ENCODE results near the gene NT5DC4.

The NT5DC4 gene

GRCh38 chr2:112784199-112785189 is 63.7 kb downstream of the NT5DC4 start, which contains the start of gene IL1A:
Gene IL1A, minus strand, starts transcription at chr2:112784493. Its CDS starts 723 bp downstream, at chr2:112783770.
- peak within 1 kb of the TSS in 2 of 7 experiments; percentile 40 to 44 for H3K4me3 ChIP-seq (ENCODE audit: control insufficient read depth in 1 of 7, extremely low read depth in 1 of 7, insufficient read depth in 4 of 7, low read depth in 2 of 7, low read length in 6 of 7)
- WGBS (ENCODE audit: insufficient coverage) = 36% methylated on average over 7 of the region's 13 CpGs
- ChIA-PET POLR2A (interaction anchor here (0.7 kb wide), 1 partner anchor 11 kb away, joined by 3 read pairs; no protein-coding TSS in a partner anchor), CTCF (interaction anchor here (0.7 to 8.3 kb wide), 10 partner anchors 10 to 157 kb away, joined by 3 to 34 read pairs (median 3); partner anchors contain the start of gene IL1B)
- no peaks in the 10 kb centered on the region for H3K36me3 ChIP-seq (ENCODE audit: control insufficient read depth in 4 of 4, insufficient read depth in 4 of 4, low read length in 3 of 4)
- no peak within 1 kb of the TSS for H3K27ac ChIP-seq (ENCODE audit: insufficient read depth in 1 of 2, low read depth in 1 of 2, low read length in 2 of 2, poor library complexity in 1 of 2, severe bottlenecking in 2 of 2)
- H3K9me3 ChIP-seq (ENCODE audit: control extremely low read depth in 1 of 5, control insufficient read depth in 4 of 5, insufficient read depth in 2 of 5, low read depth in 1 of 5, low read length in 4 of 5) = no peaks in the 10 kb centered on the region
- H3K27me3 ChIP-seq (replicated peaks in 2 of 5; ENCODE audit: control insufficient read depth in 4 of 5, insufficient read depth in 5 of 5, low read length in 4 of 5) = no peaks in the 10 kb centered on the region
- peak in 2 of 3 donors; percentile 63 to 75 for DNase-seq
- H3K4me1 ChIP-seq (ENCODE audit: control extremely low read depth in 1 of 4, control insufficient read depth in 4 of 4, insufficient read depth in 4 of 4, low read length in 3 of 4) = peaks cover 15 to 50% (median 26%) of the 10 kb centered on the region in 4 experiments

- H3K27ac ChIP-seq (ENCODE audit: insufficient read depth in 1 of 2, low read depth in 1 of 2, low read length in 2 of 2, poor library complexity in 1 of 2, severe bottlenecking in 2 of 2) = no peak overlapping the region
- no peak for DNase-seq
- 100% methylated on average over 1 of the region's 3 CpGs for WGBS (ENCODE audit: insufficient coverage)
Measured at GRCh38 chr2:112787294-112787693, 66.5 kb downstream of the NT5DC4 start.

GRCh38 chr2:112787729-112788393 is 67.0 kb downstream of the NT5DC4 start:
- Histone ChIP-seq H3K27ac (ENCODE audit: insufficient read depth in 1 of 2, low read depth in 1 of 2, low read length in 2 of 2, poor library complexity in 1 of 2, severe bottlenecking in 2 of 2) (no peak overlapping the region), H3K4me1 (ENCODE audit: control extremely low read depth in 1 of 4, control insufficient read depth in 4 of 4, insufficient read depth in 4 of 4, low read length in 3 of 4) (peaks cover 15 to 47% (median 27%) of the 10 kb centered on the region in 4 experiments), H3K9me3 (ENCODE audit: control extremely low read depth in 1 of 5, control insufficient read depth in 4 of 5, insufficient read depth in 2 of 5, low read depth in 1 of 5, low read length in 4 of 5) (no peaks in the 10 kb centered on the region), H3K36me3 (ENCODE audit: control insufficient read depth in 4 of 4, insufficient read depth in 4 of 4, low read length in 3 of 4) (no peaks in the 10 kb centered on the region), H3K4me3 (ENCODE audit: control insufficient read depth in 1 of 7, extremely low read depth in 1 of 7, insufficient read depth in 4 of 7, low read depth in 2 of 7, low read length in 6 of 7) (no peak overlapping the region), H3K27me3 (replicated peaks in 2 of 5; ENCODE audit: control insufficient read depth in 4 of 5, insufficient read depth in 5 of 5, low read length in 4 of 5) (no peaks in the 10 kb centered on the region)
- POLR2A ChIA-PET = interaction anchor here (1.0 kb wide), 1 partner anchor 35 kb away, joined by 3 read pairs; no protein-coding TSS in a partner anchor
- no CpG with 5 or more reads among the region's 4 CpGs for WGBS (ENCODE audit: insufficient coverage)
- CTCF ChIA-PET = interaction anchor here (0.9 to 8.3 kb wide), 3 partner anchors 9 to 46 kb away, joined by 4 to 34 read pairs (median 6); partner anchors contain the start of gene IL1B
- peak in 2 of 3 donors; percentile 77 to 85 for DNase-seq

More at GRCh38 chr2:112787294-112787693, 66.5 kb downstream of the NT5DC4 start:
- CTCF ChIA-PET = interaction anchor here (8.3 kb wide), 1 partner anchor 47 kb away, joined by 34 read pairs; the partner anchor contains the start of gene IL1B
- Histone ChIP-seq H3K27me3 (replicated peaks in 2 of 5; ENCODE audit: control insufficient read depth in 4 of 5, insufficient read depth in 5 of 5, low read length in 4 of 5) (no peaks in the 10 kb centered on the region), H3K9me3 (ENCODE audit: control extremely low read depth in 1 of 5, control insufficient read depth in 4 of 5, insufficient read depth in 2 of 5, low read depth in 1 of 5, low read length in 4 of 5) (no peaks in the 10 kb centered on the region), H3K4me1 (ENCODE audit: control extremely low read depth in 1 of 4, control insufficient read depth in 4 of 4, insufficient read depth in 4 of 4, low read length in 3 of 4) (peaks cover 15 to 50% (median 26%) of the 10 kb centered on the region in 4 experiments), H3K36me3 (ENCODE audit: control insufficient read depth in 4 of 4, insufficient read depth in 4 of 4, low read length in 3 of 4) (no peaks in the 10 kb centered on the region), H3K4me3 (ENCODE audit: control insufficient read depth in 1 of 7, extremely low read depth in 1 of 7, insufficient read depth in 4 of 7, low read depth in 2 of 7, low read length in 6 of 7) (no peak overlapping the region)
- POLR2A ChIA-PET = interaction anchor here (1.0 kb wide), 1 partner anchor 35 kb away, joined by 3 read pairs; no protein-coding TSS in a partner anchor

GRCh38 chr2:112788653-112789052 is 67.8 kb downstream of the NT5DC4 start:
- ChIA-PET POLR2A (no interaction called here), CTCF (interaction anchor here (0.6 to 8.3 kb wide), 7 partner anchors 10 to 45 kb away, joined by 3 to 34 read pairs (median 4); partner anchors contain the start of gene IL1B)
- H3K27me3 ChIP-seq (replicated peaks in 2 of 5; ENCODE audit: control insufficient read depth in 4 of 5, insufficient read depth in 5 of 5, low read length in 4 of 5) = no peaks in the 10 kb centered on the region
- no peaks in the 10 kb centered on the region for H3K9me3 ChIP-seq (ENCODE audit: control extremely low read depth in 1 of 5, control insufficient read depth in 4 of 5, insufficient read depth in 2 of 5, low read depth in 1 of 5, low read length in 4 of 5)
- no CpG with 5 or more reads among the region's 3 CpGs for WGBS (ENCODE audit: insufficient coverage)
- no peaks in the 10 kb centered on the region for H3K36me3 ChIP-seq (ENCODE audit: control insufficient read depth in 4 of 4, insufficient read depth in 4 of 4, low read length in 3 of 4)
- H3K27ac ChIP-seq (ENCODE audit: insufficient read depth in 1 of 2, low read depth in 1 of 2, low read length in 2 of 2, poor library complexity in 1 of 2, severe bottlenecking in 2 of 2) = no peak overlapping the region
- H3K4me1 ChIP-seq (ENCODE audit: control extremely low read depth in 1 of 4, control insufficient read depth in 4 of 4, insufficient read depth in 4 of 4, low read length in 3 of 4) = peaks cover 11 to 44% (median 27%) of the 10 kb centered on the region in 4 experiments
- DNase-seq = no peak
- H3K4me3 ChIP-seq (ENCODE audit: control insufficient read depth in 1 of 7, extremely low read depth in 1 of 7, insufficient read depth in 4 of 7, low read depth in 2 of 7, low read length in 6 of 7) = no peak overlapping the region
